HEK293 (cell line): ENCODE measurements around the gene PUM1.
A peak's percentile ranks its signal among the peaks of the same experiment; 100 is the strongest.

Source experiments
- CTCF ChIA-PET: fragments of 350-600 bp; formaldehyde crosslinking; extraction: SDS; loops from one replicate; lab custom pipeline; 2021; ENCODE audit warnings: antibody characterized with exemption; lab: Yijun Ruan, JAX
- POLR2A ChIA-PET: fragments of 300-600 bp; formaldehyde crosslinking; extraction: SDS; loops from one replicate; lab custom pipeline; 2020; ENCODE audit warnings: antibody characterized with exemption, inconsistent platforms; lab: Yijun Ruan, JAX
- H3K27ac ChIP-seq: fragments of 200-500 bp; sonication (Bioruptor generic); 2 replicates; pipeline ENCODE4 v1.5.1; 2014; ENCODE audit warnings: low read depth, low read length, control low read depth, inconsistent platforms; ENCODE audit errors: extremely low read depth
- H3K36me3 ChIP-seq, 2 experiments: fragments of 200-500 bp in 1 of 2; sonication (Bioruptor generic) in 1 of 2; 1 replicate in 1 of 2; 2 replicates in 1 of 2; pipeline ENCODE4 v1.5.1; 2014 to 2017; ENCODE audit warnings: inconsistent platforms in 2 of 2, low read length in 2 of 2; ENCODE audit not compliant: control insufficient read depth in 2 of 2, insufficient read depth in 1 of 2
- H3K4me1 ChIP-seq: fragments of 200-500 bp; sonication (Bioruptor generic); 2 replicates; pipeline ENCODE4 v1.5.1; 2014; ENCODE audit warnings: mild to moderate bottlenecking, low read length, inconsistent platforms; ENCODE audit not compliant: control insufficient read depth, insufficient read depth
- H3K4me3 ChIP-seq: 2 replicates; pipeline ENCODE4 v1.5.1; 2011; ENCODE audit warnings: low read depth, mild to moderate bottlenecking, control low read depth, low read length, moderate library complexity
- H3K9me3 ChIP-seq: fragments of 200-500 bp; sonication (Bioruptor generic); 2 replicates; pipeline ENCODE4 v1.5.1; 2014; ENCODE audit warnings: low read depth, low read length, inconsistent platforms; ENCODE audit not compliant: control insufficient read depth, insufficient read depth
- BCL11A ChIP-seq: fragments of 450-650 bp; formaldehyde crosslinking; IDR thresholded peaks from 2 replicates; pipeline ENCODE4 v1.5.1; 2016; ENCODE audit warnings: low read depth, missing biosample characterization, missing genetic modification characterization
- GLIS1 ChIP-seq: fragments of 450-650 bp; formaldehyde crosslinking; IDR thresholded peaks from 2 replicates; pipeline ENCODE4 v1.5.1; 2016; ENCODE audit warnings: missing biosample characterization, missing genetic modification characterization
- IKZF3 ChIP-seq: fragments of 450-650 bp; IDR thresholded peaks from 2 replicates; pipeline ENCODE4 v1.5.0; 2018; ENCODE audit warnings: missing biosample characterization, mild to moderate bottlenecking, missing genetic modification characterization, moderate library complexity
- KLF10 ChIP-seq: fragments of 450-650 bp; IDR thresholded peaks from 2 replicates; pipeline ENCODE4 v1.5.1; 2018; ENCODE audit warnings: missing biosample characterization, mild to moderate bottlenecking, missing genetic modification characterization
- KLF17 ChIP-seq: fragments of 450-650 bp; formaldehyde crosslinking; IDR thresholded peaks from 2 replicates; pipeline ENCODE4 v1.5.1; 2016; ENCODE audit warnings: missing biosample characterization, missing genetic modification characterization
- KLF8 ChIP-seq: fragments of 450-650 bp; formaldehyde crosslinking; IDR thresholded peaks from 2 replicates; pipeline ENCODE4 v1.5.1; 2016; ENCODE audit warnings: missing biosample characterization, missing genetic modification characterization
- TRIM28 ChIP-seq: IDR thresholded peaks from 2 replicates; pipeline ENCODE4 v1.6.1; 2011; ENCODE audit warnings: low read length, control low read depth, borderline replicate concordance
- ZBTB17 ChIP-seq: fragments of 450-650 bp; formaldehyde crosslinking; IDR thresholded peaks from 2 replicates; pipeline ENCODE4 v1.5.1; 2016; ENCODE audit warnings: missing biosample characterization, missing genetic modification characterization
- ZNF146 ChIP-seq: fragments of 450-650 bp; formaldehyde crosslinking; IDR thresholded peaks from 2 replicates; pipeline ENCODE4 v1.5.1; 2016; ENCODE audit warnings: missing biosample characterization, missing genetic modification characterization
- ZNF2 ChIP-seq: fragments of 450-650 bp; formaldehyde crosslinking; IDR thresholded peaks from 2 replicates; pipeline ENCODE4 v1.5.1; 2016; ENCODE audit warnings: missing biosample characterization, missing genetic modification characterization
- ZNF391 ChIP-seq: fragments of 450-650 bp; formaldehyde crosslinking; IDR thresholded peaks from 2 replicates; pipeline ENCODE4 v1.5.1; 2016; ENCODE audit warnings: low read depth, missing biosample characterization, missing genetic modification characterization, borderline replicate concordance
- ZNF433 ChIP-seq: fragments of 450-650 bp; formaldehyde crosslinking; IDR thresholded peaks from 2 replicates; pipeline ENCODE4 v1.5.1; 2016; ENCODE audit warnings: missing biosample characterization, missing genetic modification characterization, low read depth
- ZNF549 ChIP-seq: fragments of 450-650 bp; IDR thresholded peaks from 2 replicates; pipeline ENCODE4 v1.5.1; 2018; ENCODE audit warnings: missing biosample characterization, missing genetic modification characterization, mild to moderate bottlenecking, inconsistent platforms, moderate library complexity
- ZNF623 ChIP-seq: fragments of 450-650 bp; formaldehyde crosslinking; IDR thresholded peaks from 2 replicates; pipeline ENCODE4 v1.5.1; 2016; ENCODE audit warnings: missing biosample characterization, missing genetic modification characterization
- ZNF629 ChIP-seq: fragments of 450-650 bp; formaldehyde crosslinking; IDR thresholded peaks from 2 replicates; pipeline ENCODE4 v1.5.1; 2017; ENCODE audit warnings: missing biosample characterization, missing genetic modification characterization
- ZNF639 ChIP-seq: fragments of 450-650 bp; formaldehyde crosslinking; IDR thresholded peaks from 2 replicates; pipeline ENCODE4 v1.5.1; 2016; ENCODE audit warnings: missing biosample characterization, missing genetic modification characterization
- ZNF747 ChIP-seq: fragments of 450-650 bp; formaldehyde crosslinking; IDR thresholded peaks from 2 replicates; pipeline ENCODE4 v1.5.1; 2016; ENCODE audit warnings: missing biosample characterization, missing genetic modification characterization
- ZNF791 ChIP-seq: fragments of 450-650 bp; formaldehyde crosslinking; IDR thresholded peaks from 2 replicates; pipeline ENCODE4 v1.5.1; 2016; ENCODE audit warnings: missing biosample characterization, missing genetic modification characterization
- ZSCAN30 ChIP-seq: fragments of 450-650 bp; IDR thresholded peaks from 2 replicates; pipeline ENCODE4 v1.5.1; 2018; ENCODE audit warnings: missing biosample characterization, mild to moderate bottlenecking, missing genetic modification characterization, moderate library complexity
- TF ChIP-seq, protein P1 (sequence below): fragments of 450-650 bp; formaldehyde crosslinking; IDR thresholded peaks from 2 replicates; pipeline ENCODE4 v1.5.0; 2017; ENCODE audit warnings: missing biosample characterization, missing genetic modification characterization, borderline replicate concordance
- TF ChIP-seq, protein P2 (sequence below): fragments of 450-650 bp; formaldehyde crosslinking; IDR thresholded peaks from 2 replicates; pipeline ENCODE4 v1.5.1; 2016; ENCODE audit warnings: missing biosample characterization, missing genetic modification characterization
- TF ChIP-seq, protein P3 (sequence below): fragments of 450-650 bp; formaldehyde crosslinking; IDR thresholded peaks from 2 replicates; pipeline ENCODE4 v1.5.1; 2016; ENCODE audit warnings: missing biosample characterization, missing genetic modification characterization

PUM1 gene

DNA sequence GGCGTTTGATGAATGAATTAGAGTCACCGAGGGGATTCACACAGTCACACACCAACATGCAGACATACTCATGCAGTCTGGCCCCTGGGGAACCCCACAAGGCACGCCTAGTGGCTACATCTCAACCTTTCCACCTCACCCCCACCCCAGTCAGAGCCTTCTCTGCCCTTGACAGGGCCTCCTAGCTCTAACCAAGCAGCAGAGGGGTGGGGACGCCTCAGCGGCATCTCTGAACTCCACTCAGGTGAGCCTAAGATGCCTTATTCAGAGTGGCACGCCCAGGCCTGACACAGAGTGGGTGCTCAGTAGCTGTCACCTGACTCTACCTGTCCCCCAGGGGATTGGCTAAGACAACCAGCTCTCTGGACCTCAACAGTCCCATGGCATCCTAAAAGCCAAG lies 153.3 kb downstream of the PUM1 start:
- CTCF ChIA-PET = interaction anchor here (0.5 to 7.7 kb wide), 23 partner anchors 8 to 1622 kb away, joined by 3 to 434 read pairs (median 5); no protein-coding TSS in a partner anchor
- Histone ChIP-seq H3K4me1 (peaks cover 8% of the 10 kb centered on the region; the same call in 1 of the 2 replicates), H3K36me3 (no peaks in the 10 kb centered on the region), H3K27ac (no peak overlapping the region), H3K9me3 (no peaks in the 10 kb centered on the region), H3K4me3 (no peak overlapping the region)
- TF ChIP-seq, protein P1, sequence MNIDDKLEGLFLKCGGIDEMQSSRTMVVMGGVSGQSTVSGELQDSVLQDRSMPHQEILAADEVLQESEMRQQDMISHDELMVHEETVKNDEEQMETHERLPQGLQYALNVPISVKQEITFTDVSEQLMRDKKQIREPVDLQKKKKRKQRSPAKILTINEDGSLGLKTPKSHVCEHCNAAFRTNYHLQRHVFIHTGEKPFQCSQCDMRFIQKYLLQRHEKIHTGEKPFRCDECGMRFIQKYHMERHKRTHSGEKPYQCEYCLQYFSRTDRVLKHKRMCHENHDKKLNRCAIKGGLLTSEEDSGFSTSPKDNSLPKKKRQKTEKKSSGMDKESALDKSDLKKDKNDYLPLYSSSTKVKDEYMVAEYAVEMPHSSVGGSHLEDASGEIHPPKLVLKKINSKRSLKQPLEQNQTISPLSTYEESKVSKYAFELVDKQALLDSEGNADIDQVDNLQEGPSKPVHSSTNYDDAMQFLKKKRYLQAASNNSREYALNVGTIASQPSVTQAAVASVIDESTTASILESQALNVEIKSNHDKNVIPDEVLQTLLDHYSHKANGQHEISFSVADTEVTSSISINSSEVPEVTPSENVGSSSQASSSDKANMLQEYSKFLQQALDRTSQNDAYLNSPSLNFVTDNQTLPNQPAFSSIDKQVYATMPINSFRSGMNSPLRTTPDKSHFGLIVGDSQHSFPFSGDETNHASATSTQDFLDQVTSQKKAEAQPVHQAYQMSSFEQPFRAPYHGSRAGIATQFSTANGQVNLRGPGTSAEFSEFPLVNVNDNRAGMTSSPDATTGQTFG (tag by site-specific recombination) = no peak
- TF ChIP-seq ZNF747 (tag by site-specific recombination) (no peak), ZNF433 (no peak), ZNF391 (tag by site-specific recombination) (no peak), ZNF623 (no peak)
- POLR2A ChIA-PET = interaction anchor here (0.8 to 1.1 kb wide), 2 partner anchors 118 to 153 kb away, joined by 3 read pairs; no protein-coding TSS in a partner anchor

- Histone ChIP-seq H3K27ac (no peak overlapping the region), H3K9me3 (no peaks in the 10 kb centered on the region), H3K4me3 (no peak overlapping the region), H3K4me1 (peaks cover 8% of the 10 kb centered on the region; the same call in 1 of the 2 replicates), H3K36me3 (no peaks in the 10 kb centered on the region)
- ChIA-PET CTCF (interaction anchor here (0.5 to 7.7 kb wide), 46 partner anchors 9 to 908 kb away, joined by 3 to 434 read pairs (median 4); partner anchors contain the start of gene MATN1), POLR2A (interaction anchor here (0.7 to 1.3 kb wide), 5 partner anchors 110 to 154 kb away, joined by 3 to 5 read pairs (median 3); no protein-coding TSS in a partner anchor)
- 0 out of 2 replicates have a peak, but pooled peaks have one; percentile 12 for TF ChIP-seq BCL11A (tag by site-specific recombination)
- TF ChIP-seq IKZF3 = peak; percentile 96
- TF ChIP-seq GLIS1 (tag by site-specific recombination) = 0 out of 2 replicates have a peak, but pooled peaks have one; percentile 11
- TF ChIP-seq, protein P2, sequence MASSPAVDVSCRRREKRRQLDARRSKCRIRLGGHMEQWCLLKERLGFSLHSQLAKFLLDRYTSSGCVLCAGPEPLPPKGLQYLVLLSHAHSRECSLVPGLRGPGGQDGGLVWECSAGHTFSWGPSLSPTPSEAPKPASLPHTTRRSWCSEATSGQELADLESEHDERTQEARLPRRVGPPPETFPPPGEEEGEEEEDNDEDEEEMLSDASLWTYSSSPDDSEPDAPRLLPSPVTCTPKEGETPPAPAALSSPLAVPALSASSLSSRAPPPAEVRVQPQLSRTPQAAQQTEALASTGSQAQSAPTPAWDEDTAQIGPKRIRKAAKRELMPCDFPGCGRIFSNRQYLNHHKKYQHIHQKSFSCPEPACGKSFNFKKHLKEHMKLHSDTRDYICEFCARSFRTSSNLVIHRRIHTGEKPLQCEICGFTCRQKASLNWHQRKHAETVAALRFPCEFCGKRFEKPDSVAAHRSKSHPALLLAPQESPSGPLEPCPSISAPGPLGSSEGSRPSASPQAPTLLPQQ = peak; percentile 55
- TF ChIP-seq TRIM28 = peak; percentile 47; the same call in 1 of the 2 replicates
- TF ChIP-seq KLF10 (tag by site-specific recombination) = peak; percentile 47; the same call in 1 of the 2 replicates
- no peak for TF ChIP-seq ZNF146
- TF ChIP-seq ZBTB17 = peak; percentile 43
- 0 out of 2 replicates have a peak, but pooled peaks have one; percentile 30 for TF ChIP-seq KLF8 (tag by site-specific recombination)
- 0 out of 2 replicates have a peak, but pooled peaks have one; percentile 46 for TF ChIP-seq KLF17
- TF ChIP-seq ZNF791 (tag by site-specific recombination) = no peak
- TF ChIP-seq, protein P3, sequence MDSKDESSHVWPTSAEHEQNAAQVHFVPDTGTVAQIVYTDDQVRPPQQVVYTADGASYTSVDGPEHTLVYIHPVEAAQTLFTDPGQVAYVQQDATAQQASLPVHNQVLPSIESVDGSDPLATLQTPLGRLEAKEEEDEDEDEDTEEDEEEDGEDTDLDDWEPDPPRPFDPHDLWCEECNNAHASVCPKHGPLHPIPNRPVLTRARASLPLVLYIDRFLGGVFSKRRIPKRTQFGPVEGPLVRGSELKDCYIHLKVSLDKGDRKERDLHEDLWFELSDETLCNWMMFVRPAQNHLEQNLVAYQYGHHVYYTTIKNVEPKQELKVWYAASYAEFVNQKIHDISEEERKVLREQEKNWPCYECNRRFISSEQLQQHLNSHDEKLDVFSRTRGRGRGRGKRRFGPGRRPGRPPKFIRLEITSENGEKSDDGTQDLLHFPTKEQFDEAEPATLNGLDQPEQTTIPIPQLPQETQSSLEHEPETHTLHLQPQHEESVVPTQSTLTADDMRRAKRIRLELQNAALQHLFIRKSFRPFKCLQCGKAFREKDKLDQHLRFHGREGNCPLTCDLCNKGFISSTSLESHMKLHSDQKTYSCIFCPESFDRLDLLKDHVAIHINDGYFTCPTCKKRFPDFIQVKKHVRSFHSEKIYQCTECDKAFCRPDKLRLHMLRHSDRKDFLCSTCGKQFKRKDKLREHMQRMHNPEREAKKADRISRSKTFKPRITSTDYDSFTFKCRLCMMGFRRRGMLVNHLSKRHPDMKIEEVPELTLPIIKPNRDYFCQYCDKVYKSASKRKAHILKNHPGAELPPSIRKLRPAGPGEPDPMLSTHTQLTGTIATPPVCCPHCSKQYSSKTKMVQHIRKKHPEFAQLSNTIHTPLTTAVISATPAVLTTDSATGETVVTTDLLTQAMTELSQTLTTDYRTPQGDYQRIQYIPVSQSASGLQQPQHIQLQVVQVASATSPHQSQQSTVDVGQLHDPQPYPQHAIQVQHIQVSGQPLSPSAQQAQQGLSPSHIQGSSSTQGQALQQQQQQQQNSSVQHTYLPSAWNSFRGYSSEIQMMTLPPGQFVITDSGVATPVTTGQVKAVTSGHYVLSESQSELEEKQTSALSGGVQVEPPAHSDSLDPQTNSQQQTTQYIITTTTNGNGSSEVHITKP (tag by site-specific recombination) = peak; percentile 92
- TF ChIP-seq ZNF2 (tag by site-specific recombination) = 0 out of 2 replicates have a peak, but pooled peaks have one; percentile 52
- no peak for TF ChIP-seq ZNF549 (tag by site-specific recombination)
- peak; percentile 57; the same call in 1 of the 2 replicates for TF ChIP-seq ZNF639 (tag by site-specific recombination)
- TF ChIP-seq ZSCAN30 (tag by site-specific recombination) = peak; percentile 53; the same call in 1 of the 2 replicates
- TF ChIP-seq ZNF629 = 0 out of 2 replicates have a peak, but pooled peaks have one; percentile 21
These were observed 154.2 kb downstream of the PUM1 start for GRCh38 chr1:30911059-30911954.
